ENCODE data around the gene TMPRSS6.
A peak's percentile ranks its signal among the peaks of the same experiment; 100 is the strongest.
"Not testable (repeated sequence)": the region's sequence is repeated elsewhere in the genome, so short reads cannot be mapped to it uniquely, and the experiment has no call there.

TMPRSS6 gene

GRCh38 chr22:37088108-37088605 lies 21.4 kb downstream of the TMPRSS6 start:
- peak; percentile 30 for DNase-seq

- no peak for DNase-seq
Observed at GRCh38 chr22:37086184-37086583, 23.3 kb downstream of the TMPRSS6 start.

- no peak for DNase-seq
Observed at GRCh38 chr22:37084385-37084784, 25.1 kb downstream of the TMPRSS6 start.

GRCh38 chr22:37083914-37084313 lies 25.6 kb downstream of the TMPRSS6 start:
- DNase-seq = no peak

GRCh38 chr22:37082251-37082873 lies 27.2 kb downstream of the TMPRSS6 start:
- no peak for DNase-seq

- DNase-seq = peak; percentile 7
Observed at GRCh38 chr22:37080838-37081237, 28.7 kb downstream of the TMPRSS6 start.

- DNase-seq = no peak
Observed at GRCh38 chr22:37080438-37080837, 29.1 kb downstream of the TMPRSS6 start.

- peak; percentile 9 for DNase-seq
Observed at GRCh38 chr22:37079668-37080171, 29.8 kb downstream of the TMPRSS6 start.

GRCh38 chr22:37079158-37079557 lies 30.4 kb downstream of the TMPRSS6 start:
- no peak for DNase-seq

- peak; percentile 31 for DNase-seq
Observed at GRCh38 chr22:37077802-37078448, 31.6 kb downstream of the TMPRSS6 start.

- no peak for DNase-seq
Observed at GRCh38 chr22:37075822-37076433, 33.6 kb downstream of the TMPRSS6 start.

- DNase-seq = no peak
Observed at GRCh38 chr22:37075046-37075445, 34.5 kb downstream of the TMPRSS6 start.

GRCh38 chr22:37074537-37074936 lies 35.0 kb downstream of the TMPRSS6 start:
- DNase-seq = no peak

- no peak for DNase-seq
Observed at GRCh38 chr22:37072673-37073072, 36.8 kb downstream of the TMPRSS6 start.

- not testable (repeated sequence) for DNase-seq
Observed at GRCh38 chr22:37071850-37072592, 37.5 kb downstream of the TMPRSS6 start.

- no peak for DNase-seq
Observed at GRCh38 chr22:37070744-37071143, 38.8 kb downstream of the TMPRSS6 start.

- no peak for DNase-seq
Observed at GRCh38 chr22:37070334-37070733, 39.2 kb downstream of the TMPRSS6 start.

- no peak for DNase-seq
Observed at GRCh38 chr22:37069719-37070118, 39.8 kb downstream of the TMPRSS6 start.

- DNase-seq = no peak
Observed at GRCh38 chr22:37069319-37069718, 40.2 kb downstream of the TMPRSS6 start.

- DNase-seq = no peak
Observed at GRCh38 chr22:37068859-37069258, 40.7 kb downstream of the TMPRSS6 start.

- no peak for DNase-seq
Observed at GRCh38 chr22:37067428-37067827, 42.1 kb downstream of the TMPRSS6 start.

GRCh38 chr22:37065961-37066360 lies 43.6 kb downstream of the TMPRSS6 start:
- no peak for DNase-seq

GRCh38 chr22:37065180-37065579 lies 44.3 kb downstream of the TMPRSS6 start:
- no peak for DNase-seq

All from fibroblast of skin of back (primary cell).